ENCODE measurements around the gene XPA.

Gene XPA

DNA sequence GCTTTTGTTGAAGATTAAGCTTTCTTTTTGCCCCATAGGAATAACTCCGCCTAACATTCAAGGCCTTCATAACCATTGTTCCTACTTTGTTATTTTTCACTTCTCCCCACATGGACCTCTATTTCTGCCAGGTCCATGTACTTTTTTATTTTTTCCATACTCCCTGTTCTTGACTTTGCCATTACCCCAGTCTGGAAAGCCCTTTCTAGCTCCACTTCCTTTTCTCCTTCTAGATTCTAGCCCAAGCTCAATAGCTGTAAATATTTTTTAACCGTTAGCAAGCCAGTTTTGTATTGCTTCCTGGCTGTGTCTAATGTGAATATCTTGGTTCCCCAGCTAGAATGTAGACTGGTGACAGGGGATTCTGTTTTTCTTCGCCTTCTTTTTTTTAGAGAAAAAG, 37.4 kb downstream of the XPA start:
- DNase-seq (ENCODE audit: low read depth in 3 of 3, low spot score in 1 of 3) = no peak

GRCh38 chr9:97658707-97659106, 38.4 kb downstream of the XPA start:
- DNase-seq (ENCODE audit: low read depth in 3 of 3, low spot score in 1 of 3) = no peak

GRCh38 chr9:97651646-97652045, 45.5 kb downstream of the XPA start:
- DNase-seq (ENCODE audit: low read depth in 3 of 3, low spot score in 1 of 3) = no peak

DNA sequence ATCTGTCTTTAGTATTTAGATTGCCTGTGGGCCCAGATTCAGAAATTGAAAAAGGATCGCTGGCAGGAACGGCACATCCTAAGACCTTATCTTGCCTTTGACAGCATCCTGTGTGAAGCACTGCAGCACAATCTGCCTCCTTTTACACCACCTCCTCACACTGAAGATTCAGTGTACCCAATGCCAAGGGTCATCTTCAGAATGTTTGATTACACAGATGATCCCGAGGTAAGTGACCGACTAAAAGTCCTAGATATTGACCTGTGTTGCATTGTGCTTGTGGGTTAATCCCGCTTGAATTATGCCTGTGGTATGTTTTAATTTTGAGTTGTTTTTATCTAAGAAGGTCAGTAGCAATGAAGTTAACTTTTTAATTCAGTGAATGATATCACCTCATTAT, 49.1 kb downstream of the XPA start:
- no peak for DNase-seq (ENCODE audit: low read depth in 3 of 3, low spot score in 1 of 3)

- DNase-seq (ENCODE audit: low read depth in 3 of 3, low spot score in 1 of 3) = no peak
Measured at GRCh38 chr9:97645720-97646119, 51.4 kb downstream of the XPA start.

- DNase-seq (ENCODE audit: low read depth in 3 of 3, low spot score in 1 of 3) = no peak
Measured at GRCh38 chr9:97640325-97640724, 56.8 kb downstream of the XPA start.

GRCh38 chr9:97638666-97639065, 58.5 kb downstream of the XPA start:
- no peak for DNase-seq (ENCODE audit: low read depth in 3 of 3, low spot score in 1 of 3)

GRCh38 chr9:97636903-97637302, 60.2 kb downstream of the XPA start:
- DNase-seq (ENCODE audit: low read depth in 3 of 3, low spot score in 1 of 3) = no peak

DNA sequence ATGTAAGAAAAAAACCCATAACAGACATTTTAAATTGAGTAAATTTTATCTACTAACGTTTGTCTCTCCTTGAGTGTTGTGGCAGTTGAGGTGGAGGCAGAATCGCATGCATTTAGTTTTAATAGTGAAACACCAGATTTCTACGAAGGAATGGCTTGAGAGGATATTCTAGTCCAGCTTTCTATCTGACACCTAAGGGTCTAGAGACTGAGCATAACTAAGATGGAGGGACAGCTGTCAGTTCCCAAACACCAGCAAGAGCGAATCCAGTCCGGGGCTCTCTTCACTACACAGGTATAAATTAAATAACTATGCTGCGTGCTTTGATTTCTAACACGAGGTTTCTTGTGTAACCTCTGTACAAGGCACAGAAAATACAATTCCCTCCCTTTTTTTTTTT, 62.1 kb downstream of the XPA start:
- no peak for DNase-seq (ENCODE audit: low read depth in 3 of 3, low spot score in 1 of 3)

GRCh38 chr9:97633859-97634490, 63.2 kb downstream of the XPA start:
- no peak for DNase-seq (ENCODE audit: low read depth in 3 of 3, low spot score in 1 of 3)

- peak; percentile 87 to 90 (median 88) for DNase-seq (ENCODE audit: low read depth in 3 of 3, low spot score in 1 of 3)
Measured at GRCh38 chr9:97632985-97633858, 63.9 kb downstream of the XPA start, which contains the start of the genes NCBP1 and TSTD2. NCBP1 (plus strand) TSS chr9:97633821; CDS start chr9:97633882, 61 bp downstream. TSTD2 (minus strand) TSS chr9:97633368; CDS start chr9:97627562, 5,806 bp downstream.

DNA sequence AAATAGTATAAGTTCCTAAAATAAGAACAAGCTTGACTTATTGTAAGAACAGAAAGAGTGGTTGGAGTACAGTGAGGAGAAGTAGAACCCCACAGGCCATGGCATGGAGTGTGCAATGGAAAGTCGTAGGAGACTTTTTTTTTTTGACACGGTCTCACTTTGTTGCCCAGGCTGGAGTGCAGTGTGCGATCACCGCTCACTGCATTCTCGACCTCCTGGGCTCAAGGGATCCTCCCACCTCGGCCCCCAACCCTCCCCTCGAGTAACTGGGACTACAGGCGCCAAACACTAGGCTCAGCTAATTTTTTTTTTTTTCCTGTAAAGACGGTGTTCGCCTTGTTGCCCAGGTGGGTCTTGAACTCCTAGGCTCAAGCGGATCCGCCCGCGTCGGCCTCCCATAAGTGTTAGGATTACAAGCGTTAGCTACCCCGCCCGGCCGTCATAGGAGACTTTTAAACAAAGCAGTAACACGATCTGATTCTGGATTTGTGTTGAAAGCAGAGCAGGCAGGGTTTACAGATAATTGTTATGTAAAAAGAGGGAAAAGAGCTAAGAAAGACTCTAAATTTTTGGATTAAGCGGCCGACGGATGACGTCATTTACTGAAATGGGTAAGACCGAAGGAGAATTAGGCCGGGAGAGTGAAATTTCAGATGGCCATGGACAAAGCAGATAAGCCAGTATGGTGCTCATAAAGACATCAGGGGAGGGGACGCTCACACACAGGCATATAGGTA, 64.7 kb downstream of the XPA start:
- DNase-seq (ENCODE audit: low read depth in 3 of 3, low spot score in 1 of 3) = peak in 1 of 3 donors; percentile 11

DNA sequence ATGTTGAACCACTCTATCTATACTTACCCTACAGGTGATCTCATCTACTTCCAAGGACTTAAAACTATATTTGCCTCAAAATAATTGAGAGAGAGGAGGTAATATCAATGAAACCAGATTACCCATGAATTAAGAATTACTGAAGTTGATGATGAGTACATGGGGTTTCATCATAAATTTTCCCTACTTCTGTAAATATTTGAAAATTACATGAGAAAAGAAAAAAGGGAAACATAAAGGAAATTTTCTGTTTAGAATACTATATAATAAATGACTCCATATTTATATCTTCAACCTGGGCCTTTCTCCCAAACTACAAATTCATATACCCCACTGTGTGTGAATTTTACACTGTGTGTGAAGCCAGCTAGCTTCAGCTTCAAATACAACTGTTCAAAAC, 66.5 kb downstream of the XPA start:
- no peak for DNase-seq (ENCODE audit: low read depth in 3 of 3, low spot score in 1 of 3)

GRCh38 chr9:97629156-97629555, 68.0 kb downstream of the XPA start:
- DNase-seq (ENCODE audit: low read depth in 3 of 3, low spot score in 1 of 3) = no peak

DNA sequence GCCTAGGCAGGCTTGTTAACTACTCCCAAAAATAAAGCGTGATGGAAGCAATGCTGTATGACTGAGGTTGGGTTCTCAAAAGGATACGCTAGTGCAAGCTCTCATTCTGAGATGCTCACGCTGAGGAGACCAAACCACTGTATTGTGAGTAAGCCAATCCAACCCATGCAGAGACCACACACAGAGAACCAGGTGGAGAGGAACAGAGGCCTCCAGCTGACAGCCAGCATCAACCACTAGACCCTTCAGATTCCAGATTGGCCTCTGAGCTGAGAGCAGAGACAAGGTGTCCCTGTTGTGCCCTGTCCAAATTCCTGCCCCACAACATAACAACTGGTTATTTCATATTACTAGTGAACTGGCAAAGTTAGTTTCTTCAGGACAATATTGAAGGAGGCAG, 68.5 kb downstream of the XPA start:
- no peak for DNase-seq (ENCODE audit: low read depth in 3 of 3, low spot score in 1 of 3)

DNA sequence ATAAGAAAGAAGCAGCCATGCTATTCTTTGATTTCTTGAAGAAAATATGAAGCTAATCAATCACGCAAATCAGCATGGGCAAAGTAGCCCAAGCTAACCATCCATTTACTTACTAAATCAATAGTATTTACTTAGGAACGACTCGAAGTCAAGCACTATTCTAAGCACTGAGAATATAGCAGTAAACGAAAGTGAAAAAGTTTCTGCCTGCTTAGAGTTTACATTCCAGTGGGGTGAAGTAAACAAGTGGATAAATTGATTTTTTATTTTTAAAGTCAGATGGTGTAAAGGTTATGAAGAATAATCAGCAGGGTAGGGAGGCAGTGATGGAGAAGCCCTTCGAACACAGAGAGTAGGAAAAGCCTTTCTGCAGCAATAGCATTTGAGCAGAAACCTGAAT, 69.5 kb downstream of the XPA start:
- no peak for DNase-seq (ENCODE audit: low read depth in 3 of 3, low spot score in 1 of 3)

GRCh38 chr9:97625620-97626019, 71.5 kb downstream of the XPA start:
- no peak for DNase-seq (ENCODE audit: low read depth in 3 of 3, low spot score in 1 of 3)

All from stimulated activated CD4-positive, alpha-beta T cell treated with anti-CD3 and anti-CD28 coated beads, TNF-alpha, amount 100 ng/mL, for 1 hour (primary cell).